HL-60 (cell line): Measurements from ENCODE around the gene CXCR6.
"Not testable (repeated sequence)": the region's sequence is repeated elsewhere in the genome, so short reads cannot be mapped to it uniquely, and the experiment has no call there.

ENCODE experiments used
- GABPA ChIP-seq: IDR thresholded peaks from 2 replicates; pipeline ENCODE4 v1.6.1; 2012; ENCODE audit warnings: low read depth
- POLR2AphosphoS5 ChIP-seq: IDR thresholded peaks from 2 replicates; pipeline ENCODE4 v1.6.1; 2012; ENCODE audit warnings: low read depth
- SPI1 ChIP-seq: IDR thresholded peaks from 2 replicates; pipeline ENCODE4 v1.6.1; 2012; ENCODE audit warnings: low read depth, mild to moderate bottlenecking, borderline replicate concordance
- TF ChIP-seq, protein P1 (sequence below): IDR thresholded peaks from one replicate; pipeline ENCODE4 v1.5.1; 2011; ENCODE audit warnings: low read length, control low read depth, inconsistent platforms; ENCODE audit not compliant: insufficient read depth
- TF ChIP-seq, protein P2 (sequence below): IDR thresholded peaks from 2 replicates; pipeline ENCODE4 v1.6.1; 2012; ENCODE audit warnings: low read depth; ENCODE audit not compliant: insufficient replicate concordance

DNA sequence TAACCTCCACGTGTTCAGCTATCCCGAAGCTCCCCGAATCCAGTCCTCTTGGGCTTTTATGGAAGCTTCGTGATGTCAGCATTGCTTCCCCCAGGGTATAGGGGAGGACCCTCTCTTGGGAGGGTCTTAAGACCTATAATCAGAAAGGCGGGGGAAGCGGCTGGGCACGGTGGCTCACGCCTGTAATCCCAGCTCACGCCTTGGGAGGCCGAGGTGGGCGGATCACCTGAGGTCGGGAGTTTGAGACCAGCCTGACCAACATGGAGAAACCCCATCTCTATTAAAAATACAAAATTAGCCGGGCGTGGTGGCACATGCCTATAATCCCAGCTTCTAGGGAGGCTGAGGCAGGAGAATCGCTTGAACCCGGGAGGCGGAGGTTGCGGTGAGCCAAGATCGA, 54.2 kb downstream of the CXCR6 start:
- TF ChIP-seq POLR2AphosphoS5, GABPA, SPI1: not testable (repeated sequence)
- TF ChIP-seq, protein P1, sequence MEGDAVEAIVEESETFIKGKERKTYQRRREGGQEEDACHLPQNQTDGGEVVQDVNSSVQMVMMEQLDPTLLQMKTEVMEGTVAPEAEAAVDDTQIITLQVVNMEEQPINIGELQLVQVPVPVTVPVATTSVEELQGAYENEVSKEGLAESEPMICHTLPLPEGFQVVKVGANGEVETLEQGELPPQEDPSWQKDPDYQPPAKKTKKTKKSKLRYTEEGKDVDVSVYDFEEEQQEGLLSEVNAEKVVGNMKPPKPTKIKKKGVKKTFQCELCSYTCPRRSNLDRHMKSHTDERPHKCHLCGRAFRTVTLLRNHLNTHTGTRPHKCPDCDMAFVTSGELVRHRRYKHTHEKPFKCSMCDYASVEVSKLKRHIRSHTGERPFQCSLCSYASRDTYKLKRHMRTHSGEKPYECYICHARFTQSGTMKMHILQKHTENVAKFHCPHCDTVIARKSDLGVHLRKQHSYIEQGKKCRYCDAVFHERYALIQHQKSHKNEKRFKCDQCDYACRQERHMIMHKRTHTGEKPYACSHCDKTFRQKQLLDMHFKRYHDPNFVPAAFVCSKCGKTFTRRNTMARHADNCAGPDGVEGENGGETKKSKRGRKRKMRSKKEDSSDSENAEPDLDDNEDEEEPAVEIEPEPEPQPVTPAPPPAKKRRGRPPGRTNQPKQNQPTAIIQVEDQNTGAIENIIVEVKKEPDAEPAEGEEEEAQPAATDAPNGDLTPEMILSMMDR, result not testable (repeated sequence)
- TF ChIP-seq, protein P2, sequence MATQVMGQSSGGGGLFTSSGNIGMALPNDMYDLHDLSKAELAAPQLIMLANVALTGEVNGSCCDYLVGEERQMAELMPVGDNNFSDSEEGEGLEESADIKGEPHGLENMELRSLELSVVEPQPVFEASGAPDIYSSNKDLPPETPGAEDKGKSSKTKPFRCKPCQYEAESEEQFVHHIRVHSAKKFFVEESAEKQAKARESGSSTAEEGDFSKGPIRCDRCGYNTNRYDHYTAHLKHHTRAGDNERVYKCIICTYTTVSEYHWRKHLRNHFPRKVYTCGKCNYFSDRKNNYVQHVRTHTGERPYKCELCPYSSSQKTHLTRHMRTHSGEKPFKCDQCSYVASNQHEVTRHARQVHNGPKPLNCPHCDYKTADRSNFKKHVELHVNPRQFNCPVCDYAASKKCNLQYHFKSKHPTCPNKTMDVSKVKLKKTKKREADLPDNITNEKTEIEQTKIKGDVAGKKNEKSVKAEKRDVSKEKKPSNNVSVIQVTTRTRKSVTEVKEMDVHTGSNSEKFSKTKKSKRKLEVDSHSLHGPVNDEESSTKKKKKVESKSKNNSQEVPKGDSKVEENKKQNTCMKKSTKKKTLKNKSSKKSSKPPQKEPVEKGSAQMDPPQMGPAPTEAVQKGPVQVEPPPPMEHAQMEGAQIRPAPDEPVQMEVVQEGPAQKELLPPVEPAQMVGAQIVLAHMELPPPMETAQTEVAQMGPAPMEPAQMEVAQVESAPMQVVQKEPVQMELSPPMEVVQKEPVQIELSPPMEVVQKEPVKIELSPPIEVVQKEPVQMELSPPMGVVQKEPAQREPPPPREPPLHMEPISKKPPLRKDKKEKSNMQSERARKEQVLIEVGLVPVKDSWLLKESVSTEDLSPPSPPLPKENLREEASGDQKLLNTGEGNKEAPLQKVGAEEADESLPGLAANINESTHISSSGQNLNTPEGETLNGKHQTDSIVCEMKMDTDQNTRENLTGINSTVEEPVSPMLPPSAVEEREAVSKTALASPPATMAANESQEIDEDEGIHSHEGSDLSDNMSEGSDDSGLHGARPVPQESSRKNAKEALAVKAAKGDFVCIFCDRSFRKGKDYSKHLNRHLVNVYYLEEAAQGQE, result not testable (repeated sequence)
